Body of pancreas (tissue), 4 donors: ENCODE measurements around the gene PWWP2B. TPM values are rescaled to one million over a fixed set of nuclear protein-coding genes. Genes with fewer than 3 reads are reported as not detected.
A peak's percentile ranks its signal among the peaks of the same experiment; 100 is the strongest.

Experiments
- ATAC-seq: fragments of 150-250 bp; one replicate; pipeline ENCODE4 v1.9.1; 2016
- DNase-seq, 4 donors: peaks; one replicate each; pipeline ENCODE4 v3.0.0-alpha.2; 2019
- H3K27ac ChIP-seq, 4 donors: fragments of 200-600 bp; sonication (generic); 1 replicate in 3 of 4; 2 replicates in 1 of 4; pipeline versions ENCODE4 v1.5.1 to v1.6.1; 2016 to 2019; ENCODE audit warnings: mild to moderate bottlenecking in 1 of 4, mixed read lengths in 1 of 4, moderate library complexity in 1 of 4
- H3K27me3 ChIP-seq, 2 donors: fragments of 200-600 bp; sonication (generic); one replicate each; pipeline ENCODE4 v1.6.0; 2016; ENCODE audit warnings: mild to moderate bottlenecking in 1 of 2
- H3K36me3 ChIP-seq, 2 donors: fragments of 200-600 bp; sonication (generic); replicated peaks in 1 of 2; 2 replicates each; pipeline ENCODE4 v1.5.1; 2016; ENCODE audit warnings: low read depth in 2 of 2; ENCODE audit not compliant: insufficient read depth in 1 of 2
- H3K4me1 ChIP-seq: fragments of 200-600 bp; sonication (generic); one replicate; pipeline ENCODE4 v1.6.0; 2016
- H3K4me3 ChIP-seq, 2 donors: fragments of 200-600 bp; sonication (generic); 1 replicate in 1 of 2; 2 replicates in 1 of 2; pipeline ENCODE4 v1.5.1; 2016 to 2019
- H3K9me3 ChIP-seq, 3 donors: fragments of 200-600 bp; sonication (generic); 1 replicate in 2 of 3; 2 replicates in 1 of 3; pipeline ENCODE4 v1.5.1; 2016
- CTCF ChIP-seq, 7 experiments: fragments of 450-650 bp in 4 of 7; fragments of 200-600 bp in 3 of 7; sonication (generic) in 3 of 7; IDR thresholded peaks; one replicate each; pipeline ENCODE4 v1.5.1; 2016 to 2019; ENCODE audit warnings: antibody characterized with exemption in 7 of 7
- POLR2A ChIP-seq, 3 donors: fragments of 450-650 bp; IDR thresholded peaks; one replicate each; pipeline ENCODE4 v1.6.1; 2016; ENCODE audit warnings: antibody characterized with exemption in 3 of 3, mild to moderate bottlenecking in 2 of 3
- WGBS, 2 donors: methylation state at CpG; one replicate each; pipeline ENCODE4 v1.1.5; 2017; 5-methylcytosine and 5-hydroxymethylcytosine counted together
- intact Hi-C: fragments of 100-400 bp; cut with DNase I; formaldehyde crosslinking; loops from one replicate; pipeline ENCODE4 v1.15.1; 2023
- total RNA-seq, 2 donors: library from RNA; depleted of rRNA; stranded (reverse); fragments of >200 nt; gene quantifications; one replicate each; pipeline ENCODE4 v1.1.0, GENCODE V29; 2016

Gene PWWP2B
- total RNA-seq, 2 donors from 2014 or later, result 31.9 to 46.5 TPM

- Histone ChIP-seq H3K36me3 (peaks cover 0 to 2% of the 10 kb centered on the region in 2 donors), H3K27me3 (no peaks in the 10 kb centered on the region), H3K4me3 (no peak overlapping the region), H3K4me1 (peaks cover 41% of the 10 kb centered on the region), H3K9me3 (no peaks in the 10 kb centered on the region), H3K27ac (peak overlapping the region in 2 of 4 donors; percentile 6 to 98)
- no peak for DNase-seq
- intact Hi-C loops, result no loop called here
- WGBS, 2 donors, result 88 to 89% methylated on average over 16 to 21 of the region's 21 CpGs
- ATAC-seq, result no peak
- no peak for TF ChIP-seq POLR2A (IDR thresholded peaks at IDR 0.05)
- TF ChIP-seq CTCF (IDR thresholded peaks at IDR 0.05), result no peak
These were observed 27.2 kb downstream of the PWWP2B start for GRCh38 chr10:132423966-132424861.

GRCh38 chr10:132425029-132425756 lies 28.2 kb downstream of the PWWP2B start:
- Histone ChIP-seq H3K4me1 (peaks cover 42% of the 10 kb centered on the region), H3K27me3 (no peaks in the 10 kb centered on the region), H3K27ac (no peak overlapping the region), H3K4me3 (no peak overlapping the region), H3K36me3 (peaks cover 0 to 2% of the 10 kb centered on the region in 2 donors), H3K9me3 (no peaks in the 10 kb centered on the region)
- intact Hi-C loops, result no loop called here
- no peak for TF ChIP-seq CTCF (IDR thresholded peaks at IDR 0.05)
- no peak for TF ChIP-seq POLR2A (IDR thresholded peaks at IDR 0.05)
- ATAC-seq (no peak), DNase-seq (no peak)
- whole genome bisulfite sequencing, 2 donors, result 94 to 95% methylated on average over 32 to 60 of the region's 61 CpGs

GRCh38 chr10:132425757-132426155 lies 28.8 kb downstream of the PWWP2B start:
- ATAC-seq, result no peak
- 94 to 95% methylated on average over 8 to 9 of the region's 9 CpGs for WGBS, 2 donors
- Histone ChIP-seq H3K27ac (no peak overlapping the region), H3K4me3 (no peak overlapping the region), H3K4me1 (peaks cover 37% of the 10 kb centered on the region), H3K27me3 (no peaks in the 10 kb centered on the region), H3K36me3 (peaks cover 0 to 2% of the 10 kb centered on the region in 2 donors), H3K9me3 (no peaks in the 10 kb centered on the region)
- TF ChIP-seq POLR2A (IDR thresholded peaks at IDR 0.05) (no peak), CTCF (IDR thresholded peaks at IDR 0.05) (no peak)
- DNase-seq, result no peak
- intact Hi-C loops, result no loop called here

- DNase-seq, result no peak
- H3K4me3 ChIP-seq, result no peak overlapping the region
- 87 to 88% methylated on average over 10 of the region's 10 CpGs for WGBS, 2 donors
These were observed 30.2 kb downstream of the PWWP2B start for GRCh38 chr10:132427006-132427771.

More at GRCh38 chr10:132427006-132427771, 30.2 kb downstream of the PWWP2B start:
- H3K36me3 ChIP-seq, result peaks cover 0 to 2% of the 10 kb centered on the region in 2 donors
- ATAC-seq, result no peak
- TF ChIP-seq POLR2A (IDR thresholded peaks at IDR 0.05) (no peak), CTCF (IDR thresholded peaks at IDR 0.05) (no peak)
- no peak overlapping the region for H3K27ac ChIP-seq
- no peaks in the 10 kb centered on the region for H3K9me3 ChIP-seq
- peaks cover 22% of the 10 kb centered on the region for H3K4me1 ChIP-seq
- intact Hi-C loops, result no loop called here
- no peaks in the 10 kb centered on the region for H3K27me3 ChIP-seq
